Measurements from ENCODE around the gene DLGAP1. TPM values are rescaled to one million over a fixed set of nuclear protein-coding genes. Genes with fewer than 3 reads are reported as not detected.
A peak's percentile ranks its signal among the peaks of the same experiment; 100 is the strongest.

Gene DLGAP1
- total and polyA plus RNA-seq, 2 experiments from 2014 or later = 17.0 to 48.5 TPM

- Histone ChIP-seq H2AFZ (no peak overlapping the region), H4K20me1 (replicated peaks; ENCODE audit: insufficient read depth) (no peaks in the 10 kb centered on the region), H3K4me3 (no peak overlapping the region), H3K4me2 (no peak overlapping the region), H3K4me1 (ENCODE audit: insufficient read depth) (peaks cover 9% of the 10 kb centered on the region), H3K79me2 (replicated peaks; ENCODE audit: insufficient read depth) (no peaks in the 10 kb centered on the region), H3F3A (replicated peaks; ENCODE audit: low read depth) (no peaks in the 10 kb centered on the region), H3K36me3 (ENCODE audit: insufficient read depth) (no peaks in the 10 kb centered on the region), H3K9me2 (ENCODE audit: insufficient read depth) (no peaks in the 10 kb centered on the region), H3K27me3 (ENCODE audit: insufficient read depth) (no peaks in the 10 kb centered on the region), H3K27ac (ENCODE audit: low read depth) (no peak overlapping the region)
- Mint-ChIP-seq H3K36me3 (ENCODE audit: low read depth) (peaks cover 14% of the 10 kb centered on the region; the same call in 2 of the 3 replicates), H3K27ac (no peak overlapping the region), H3K9me3 (peaks cover 12% of the 10 kb centered on the region), H3K27me3 (ENCODE audit: insufficient read depth, low read depth, poor library complexity) (no peaks in the 10 kb centered on the region), H3K4me1 (peaks cover 16% of the 10 kb centered on the region), H3K4me3 (no peak overlapping the region)
- ATAC-seq = no peak
- no peak for TF ChIP-seq EZH2 (IDR thresholded peaks at IDR 0.05; ENCODE audit: low read depth, unreplicated experiment)
- no peak for TF ChIP-seq ZNF114 (CRISPR knock-in tag; IDR thresholded peaks at IDR 0.05)
- no peak for TF ChIP-seq ZNF331 (CRISPR knock-in tag; IDR thresholded peaks at IDR 0.05; ENCODE audit: low read depth)
- no peak for DNase-seq (ENCODE audit: low spot score)
These were observed 764.4 kb downstream of the DLGAP1 start for GRCh38 chr18:3690764-3691066.

DNA sequence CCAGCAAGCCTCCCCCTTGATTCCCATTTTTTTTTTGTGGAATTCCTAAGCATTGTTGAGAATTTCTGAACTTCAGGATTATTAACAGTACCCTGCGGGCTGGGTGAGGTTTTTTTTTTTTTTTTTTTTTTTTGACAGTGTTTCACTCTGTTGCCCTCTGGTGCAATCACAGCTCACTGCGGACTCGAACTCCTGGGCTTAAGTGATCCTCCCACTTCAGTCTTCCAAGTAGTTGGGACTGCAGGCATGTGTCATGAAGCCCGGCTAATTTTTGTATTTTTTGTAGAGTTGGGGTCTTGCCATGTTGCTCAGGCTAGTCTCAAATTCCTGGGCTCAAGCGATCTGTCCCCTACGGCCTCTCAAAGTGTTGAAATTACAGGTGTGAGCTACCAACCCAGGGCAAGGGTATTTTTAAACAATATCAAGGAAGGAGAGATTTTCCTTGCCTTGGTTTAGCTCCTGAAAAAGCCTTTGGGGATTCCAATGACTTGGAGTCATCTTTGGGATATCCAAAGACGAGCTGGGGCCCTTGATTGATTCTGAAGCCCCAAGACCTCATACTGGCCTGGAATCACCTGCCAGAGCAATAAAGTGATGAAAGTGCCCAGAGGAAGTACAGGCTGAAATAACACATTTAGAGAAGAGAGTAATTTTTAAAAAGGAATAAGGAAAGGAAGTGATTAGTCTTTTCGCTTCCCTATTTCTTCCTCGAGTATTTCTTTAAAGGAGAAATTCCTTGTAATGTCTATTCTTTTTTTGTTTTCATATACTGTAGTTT, 764.9 kb downstream of the DLGAP1 start:
- no peaks in the 10 kb centered on the region for H4K20me1 ChIP-seq (replicated peaks; ENCODE audit: insufficient read depth)
- peak overlapping the region; percentile 47; the same call in 1 of the 2 replicates for H3K27ac ChIP-seq (ENCODE audit: low read depth)
- no peak overlapping the region for H3K4me2 ChIP-seq
- DNase-seq (ENCODE audit: low spot score) = peak; percentile 52
- peaks cover 9% of the 10 kb centered on the region for H3K4me1 ChIP-seq (ENCODE audit: insufficient read depth)
- Mint-ChIP-seq H3K27me3 (ENCODE audit: insufficient read depth, low read depth, poor library complexity) (no peaks in the 10 kb centered on the region), H3K9me3 (peaks cover 10% of the 10 kb centered on the region), H3K4me3 (no peak overlapping the region), H3K27ac (peak overlapping the region; percentile 90), H3K36me3 (ENCODE audit: low read depth) (peaks cover 14% of the 10 kb centered on the region; the same call in 2 of the 3 replicates), H3K4me1 (peaks cover 16% of the 10 kb centered on the region)
- no peak overlapping the region for H2AFZ ChIP-seq
- no peaks in the 10 kb centered on the region for H3K79me2 ChIP-seq (replicated peaks; ENCODE audit: insufficient read depth)
- TF ChIP-seq STAT1 (IDR thresholded peaks at IDR 0.05; ENCODE audit: unreplicated experiment) = no peak
- TF ChIP-seq, protein P1, sequence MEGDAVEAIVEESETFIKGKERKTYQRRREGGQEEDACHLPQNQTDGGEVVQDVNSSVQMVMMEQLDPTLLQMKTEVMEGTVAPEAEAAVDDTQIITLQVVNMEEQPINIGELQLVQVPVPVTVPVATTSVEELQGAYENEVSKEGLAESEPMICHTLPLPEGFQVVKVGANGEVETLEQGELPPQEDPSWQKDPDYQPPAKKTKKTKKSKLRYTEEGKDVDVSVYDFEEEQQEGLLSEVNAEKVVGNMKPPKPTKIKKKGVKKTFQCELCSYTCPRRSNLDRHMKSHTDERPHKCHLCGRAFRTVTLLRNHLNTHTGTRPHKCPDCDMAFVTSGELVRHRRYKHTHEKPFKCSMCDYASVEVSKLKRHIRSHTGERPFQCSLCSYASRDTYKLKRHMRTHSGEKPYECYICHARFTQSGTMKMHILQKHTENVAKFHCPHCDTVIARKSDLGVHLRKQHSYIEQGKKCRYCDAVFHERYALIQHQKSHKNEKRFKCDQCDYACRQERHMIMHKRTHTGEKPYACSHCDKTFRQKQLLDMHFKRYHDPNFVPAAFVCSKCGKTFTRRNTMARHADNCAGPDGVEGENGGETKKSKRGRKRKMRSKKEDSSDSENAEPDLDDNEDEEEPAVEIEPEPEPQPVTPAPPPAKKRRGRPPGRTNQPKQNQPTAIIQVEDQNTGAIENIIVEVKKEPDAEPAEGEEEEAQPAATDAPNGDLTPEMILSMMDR (conservative IDR thresholded peaks at IDR 0.05; ENCODE audit: low read depth in 2 of 2) = 0 out of 4 replicates have a peak, but pooled peaks of 1 of the 2 experiments have one; percentile 9
- no peaks in the 10 kb centered on the region for H3K27me3 ChIP-seq (ENCODE audit: insufficient read depth)
- peak; percentile 71 for ATAC-seq
- no peak overlapping the region for H3K4me3 ChIP-seq
- H3F3A ChIP-seq (replicated peaks; ENCODE audit: low read depth) = no peaks in the 10 kb centered on the region
- H3K36me3 ChIP-seq (ENCODE audit: insufficient read depth) = no peaks in the 10 kb centered on the region
- no peaks in the 10 kb centered on the region for H3K9me2 ChIP-seq (ENCODE audit: insufficient read depth)

DNA sequence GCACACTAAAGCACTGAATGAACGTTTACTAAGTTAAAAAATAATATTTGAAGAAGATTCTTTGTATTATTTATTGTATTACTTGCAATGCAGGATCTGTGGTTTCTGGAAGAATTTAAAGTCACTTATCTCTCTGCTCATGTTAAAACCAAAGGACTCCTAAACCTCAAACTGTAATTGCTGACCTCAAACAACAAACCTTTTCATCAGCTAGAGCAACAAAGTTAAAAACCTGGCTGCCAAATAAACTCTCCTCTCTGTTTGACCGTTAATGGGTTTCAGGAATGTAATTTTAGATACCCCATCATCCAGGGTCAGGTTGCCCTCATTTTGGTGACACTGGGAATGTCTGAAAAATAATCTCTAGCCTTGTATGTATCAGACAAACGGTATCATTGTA, 766.0 kb downstream of the DLGAP1 start:
- Histone ChIP-seq H3K79me2 (replicated peaks; ENCODE audit: insufficient read depth) (no peaks in the 10 kb centered on the region), H3K36me3 (ENCODE audit: insufficient read depth) (no peaks in the 10 kb centered on the region), H3K4me2 (no peak overlapping the region), H4K20me1 (replicated peaks; ENCODE audit: insufficient read depth) (no peaks in the 10 kb centered on the region), H3K27ac (ENCODE audit: low read depth) (peak overlapping the region; percentile 34; the same call in 1 of the 2 replicates), H3K4me3 (no peak overlapping the region), H2AFZ (no peak overlapping the region), H3K9me2 (ENCODE audit: insufficient read depth) (no peaks in the 10 kb centered on the region), H3F3A (replicated peaks; ENCODE audit: low read depth) (no peaks in the 10 kb centered on the region), H3K27me3 (ENCODE audit: insufficient read depth) (no peaks in the 10 kb centered on the region), H3K4me1 (ENCODE audit: insufficient read depth) (peaks cover 9% of the 10 kb centered on the region)
- Mint-ChIP-seq H3K27me3 (ENCODE audit: insufficient read depth, low read depth, poor library complexity) (no peaks in the 10 kb centered on the region), H3K4me3 (no peak overlapping the region; the same call in 2 of the 3 replicates), H3K4me1 (peaks cover 19% of the 10 kb centered on the region), H3K9me3 (peaks cover 10% of the 10 kb centered on the region), H3K36me3 (ENCODE audit: low read depth) (peaks cover 14% of the 10 kb centered on the region; the same call in 2 of the 3 replicates), H3K27ac (0 out of 2 replicates have a peak overlapping the region, but pooled peaks have one; percentile 10)
- no peak for ATAC-seq
- no peak for DNase-seq (ENCODE audit: low spot score)
- TF ChIP-seq REST (IDR thresholded peaks at IDR 0.05; ENCODE audit: unreplicated experiment) (no peak), EZH2 (IDR thresholded peaks at IDR 0.05; ENCODE audit: low read depth, unreplicated experiment) (no peak), JUNB (IDR thresholded peaks at IDR 0.05; ENCODE audit: unreplicated experiment) (no peak), ZNF331 (CRISPR knock-in tag; IDR thresholded peaks at IDR 0.05; ENCODE audit: low read depth) (no peak), CREB1 (CRISPR knock-in tag; IDR thresholded peaks at IDR 0.05; ENCODE audit: low read depth) (no peak), EZH2phosphoT487 (IDR thresholded peaks at IDR 0.05; ENCODE audit: unreplicated experiment) (no peak), ZNF114 (CRISPR knock-in tag; IDR thresholded peaks at IDR 0.05) (no peak)

All from GM23338 (cell line).